GM12878 (cell line): ENCODE data around the gene AATF. TPM values are rescaled to one million over a fixed set of nuclear protein-coding genes. Genes with fewer than 3 reads are reported as not detected.

Source experiments
- ATAC-seq: fragments of 200-7000 bp; cut with Tn5 transposase; 3 replicates; pipeline ENCODE4 v1.9.1; 2020; ENCODE audit warnings: mild to moderate bottlenecking, moderate library complexity
- BruUV-seq: library from RNA; stranded (reverse); fragments of 400-500 nt; replicated peaks from 2 replicates; lab custom pipeline; 2021; lab: Mats Ljungman, UMichigan
- CTCF ChIA-PET: fragments of 300-600 bp; sonication (Branson Sonifier 250); formaldehyde crosslinking; extraction: SDS; loops from one replicate; lab custom pipeline; 2021; ENCODE audit warnings: inconsistent platforms; lab: Yijun Ruan, JAX
- POLR2A ChIA-PET: fragments of 350-600 bp; formaldehyde crosslinking; extraction: SDS; loops from one replicate; lab custom pipeline; 2021; ENCODE audit warnings: inconsistent platforms; lab: Charles Lee
- RAD21 ChIA-PET: fragments of 300-600 bp; sonication (Branson Sonifier 250); formaldehyde crosslinking; loops from one replicate; lab custom pipeline; 2023; ENCODE audit warnings: antibody characterized with exemption; ENCODE audit not compliant: unreplicated experiment; lab: Charles Lee
- SMC1A ChIA-PET: fragments of 300-600 bp; sonication (Branson Sonifier 250); formaldehyde crosslinking; loops from one replicate; lab custom pipeline; 2023; ENCODE audit not compliant: unreplicated experiment, uncharacterized antibody; lab: Charles Lee
- DNase-seq: peaks from one replicate; pipeline ENCODE4 v3.0.0-alpha.2; 2011; ENCODE audit warnings: low read depth, low spot score
- FAIRE-seq: peaks from 3 replicates; lab custom pipeline; 2011; peaks lifted over from hg19 to GRCh38; lab: Jason Lieb, UNC
- H2AFZ ChIP-seq: 2 replicates; pipeline ENCODE4 v1.6.0; 2011; ENCODE audit warnings: low read depth, low read length, control low read depth; ENCODE audit not compliant: control insufficient read depth
- H3K27ac ChIP-seq: 2 replicates; pipeline ENCODE4 v1.5.1; 2011; ENCODE audit warnings: control low read depth; ENCODE audit not compliant: control insufficient read depth, insufficient read depth
- H3K27me3 ChIP-seq, 2 experiments: replicated peaks in 1 of 2; 2 replicates each; pipeline versions ENCODE4 v1.6.0 to v1.6.1; 2011; ENCODE audit warnings: low read length in 1 of 2; ENCODE audit not compliant: control insufficient read depth in 2 of 2, insufficient read depth in 2 of 2
- H3K36me3 ChIP-seq, 2 experiments: 2 replicates each; pipeline ENCODE4 v1.5.1; 2011; ENCODE audit warnings: low read length in 1 of 2; ENCODE audit not compliant: control insufficient read depth in 2 of 2, insufficient read depth in 2 of 2
- H3K4me1 ChIP-seq: 2 replicates; pipeline ENCODE4 v1.6.1; 2011; ENCODE audit warnings: mild to moderate bottlenecking, low read length, moderate library complexity, mixed read lengths; ENCODE audit not compliant: control insufficient read depth, insufficient read depth
- H3K4me2 ChIP-seq: 2 replicates; pipeline ENCODE4 v1.6.0; 2011; ENCODE audit warnings: control low read depth; ENCODE audit not compliant: control insufficient read depth, insufficient read depth
- H3K4me3 ChIP-seq: fragments of 200-600 bp; sonication (generic); 2 replicates; pipeline ENCODE4 v1.5.1; 2016
- H3K79me2 ChIP-seq: 2 replicates; pipeline ENCODE4 v1.6.0; 2011; ENCODE audit warnings: low read length; ENCODE audit not compliant: control insufficient read depth, insufficient read depth
- H3K9ac ChIP-seq: 2 replicates; pipeline ENCODE4 v1.8.0; 2011; ENCODE audit warnings: low read length, control low read depth, mixed read lengths; ENCODE audit not compliant: control insufficient read depth, insufficient read depth
- H3K9me3 ChIP-seq: replicated peaks from 3 replicates; pipeline ENCODE4 v1.5.1; 2011; ENCODE audit warnings: mild to moderate bottlenecking, low read length; ENCODE audit not compliant: control insufficient read depth, insufficient read depth
- H4K20me1 ChIP-seq: 2 replicates; pipeline ENCODE4 v1.6.0; 2011; ENCODE audit not compliant: control insufficient read depth, insufficient read depth
- ATF3 ChIP-seq: IDR thresholded peaks from 2 replicates; pipeline ENCODE4 v1.6.1; 2011; ENCODE audit warnings: low read depth, mild to moderate bottlenecking, low read length, moderate library complexity, borderline replicate concordance; ENCODE audit errors: extremely low read depth
- CREM ChIP-seq: IDR thresholded peaks from 2 replicates; pipeline ENCODE4 v1.6.1; 2014; ENCODE audit warnings: antibody characterized with exemption, low read depth
- EGR1 ChIP-seq, 2 experiments: IDR thresholded peaks; 1 replicate in 1 of 2; 2 replicates in 1 of 2; pipeline ENCODE4 v1.6.1; 2011 to 2012; ENCODE audit warnings: low read depth in 2 of 2, low read length in 2 of 2, borderline replicate concordance in 1 of 2, mild to moderate bottlenecking in 1 of 2, moderate library complexity in 1 of 2
- FOS ChIP-seq: IDR thresholded peaks from 3 replicates; pipeline ENCODE4 v1.6.1; 2011; ENCODE audit warnings: borderline replicate concordance; ENCODE audit not compliant: insufficient read length; ENCODE audit errors: extremely low read depth
- HCFC1 ChIP-seq: fragments of 150-350 bp; IDR thresholded peaks from 2 replicates; pipeline ENCODE4 v1.6.1; 2014; ENCODE audit warnings: low read length
- IKZF1 ChIP-seq: fragments of 450-650 bp; conservative IDR thresholded peaks from 2 replicates; pipeline ENCODE4 v1.6.1; 2017; ENCODE audit warnings: antibody characterized with exemption, mild to moderate bottlenecking
- IRF5 ChIP-seq: fragments of 450-650 bp; IDR thresholded peaks from 2 replicates; pipeline ENCODE4 v1.6.1; 2017; ENCODE audit warnings: borderline replicate concordance
- MTA3 ChIP-seq: IDR thresholded peaks from 2 replicates; pipeline ENCODE4 v1.6.1; 2012; ENCODE audit warnings: low read length, inconsistent platforms, borderline replicate concordance
- NR2F1 ChIP-seq: fragments of 450-650 bp; conservative IDR thresholded peaks from 2 replicates; pipeline ENCODE4 v1.6.1; 2017; ENCODE audit warnings: mild to moderate bottlenecking
- POU2F2 ChIP-seq: IDR thresholded peaks from 3 replicates; pipeline ENCODE4 v1.6.1; 2011; ENCODE audit warnings: low read depth, mild to moderate bottlenecking, low read length, borderline replicate concordance
- RELB ChIP-seq: fragments of 450-650 bp; IDR thresholded peaks from 2 replicates; pipeline ENCODE4 v1.6.1; 2017; ENCODE audit warnings: low read depth, mild to moderate bottlenecking, moderate library complexity
- SMARCA5 ChIP-seq: fragments of 450-650 bp; IDR thresholded peaks from 2 replicates; pipeline ENCODE4 v1.6.1; 2017; ENCODE audit warnings: mild to moderate bottlenecking
- SPI1 ChIP-seq: IDR thresholded peaks from 2 replicates; pipeline ENCODE4 v1.6.1; 2011; ENCODE audit warnings: low read depth, mild to moderate bottlenecking, low read length, moderate library complexity, borderline replicate concordance; ENCODE audit not compliant: insufficient read depth
- STAT1 ChIP-seq: fragments of 450-650 bp; conservative IDR thresholded peaks from 2 replicates; pipeline ENCODE4 v1.6.1; 2014; ENCODE audit warnings: antibody characterized with exemption, mild to moderate bottlenecking
- SUPT20H ChIP-seq: IDR thresholded peaks from 2 replicates; pipeline ENCODE4 v1.6.1; 2011; ENCODE audit warnings: low read depth, mild to moderate bottlenecking, low read length, moderate library complexity, borderline replicate concordance; ENCODE audit not compliant: control insufficient read depth
- SUZ12 ChIP-seq: fragments of 200-600 bp; sonication (generic); IDR thresholded peaks from one replicate; pipeline ENCODE4 v1.6.1; 2018; ENCODE audit warnings: antibody characterized with exemption, mild to moderate bottlenecking; ENCODE audit not compliant: unreplicated experiment
- ZNF207 ChIP-seq: fragments of 450-650 bp; IDR thresholded peaks from 2 replicates; pipeline ENCODE4 v1.6.1; 2014; ENCODE audit warnings: antibody characterized with exemption, mild to moderate bottlenecking, borderline replicate concordance
- WGBS: methylation state at CpG from one replicate; pipeline ENCODE4 v1.1.6; 2016; ENCODE audit warnings: low lambda C conversion rate; ENCODE audit not compliant: insufficient replicate concordance, insufficient coverage; ENCODE audit errors: missing lambda C conversion rate; 5-methylcytosine and 5-hydroxymethylcytosine counted together
- in situ Hi-C: fragments of 300-500 bp; cut with MboI; formaldehyde crosslinking; loops from 9 replicates; pipeline ENCODE4 v1.14.3; 2018; ENCODE audit warnings: mixed read lengths
- intact Hi-C: fragments of 100-400 bp; cut with micrococcal nuclease; formaldehyde crosslinking; loops from one replicate; pipeline ENCODE4 v1.14.2; 2022; ENCODE audit not compliant: unreplicated experiment
- polyA plus RNA-seq, 11 experiments: library from polyadenylated mRNA; depleted of rRNA in 4 of 11; unstranded in 6 of 11; stranded (reverse) in 5 of 11; fragments of >200 nt; fragmentation: Nextera tagmentation in 4 of 11; fragmentation: Illumina TruSeq in 1 of 11; extraction: Ambion mirVana in 4 of 11; extraction: Trizol in 1 of 11; gene quantifications; 1 replicate in 1 of 11; 2 replicates in 10 of 11; pipeline versions ENCODE4 v1.2.1 to v1.2.3, GENCODE V29; 2011 to 2016; ENCODE audit warnings: inconsistent platforms in 2 of 11, missing spikeins in 2 of 11, low read depth in 1 of 11
- total RNA-seq, 4 experiments: library from RNA; depleted of rRNA in 3 of 4; stranded (reverse); fragments of >200 nt in 3 of 4; fragmentation: Illumina TruSeq in 1 of 4; extraction: Trizol in 1 of 4; gene quantifications; 2 replicates each; pipeline versions ENCODE4 v1.2.1 to v1.2.3, GENCODE V29; 2013 to 2021

The AATF gene
- total and polyA plus RNA-seq, 10 of the 15 experiments (the other 5 are each of a cell fraction or from before 2014, with no cell fraction given) = 36.8 to 110 (median 77.9) TPM

- TF ChIP-seq IRF5 (no peak), SMARCA5 (no peak), MTA3 (no peak), ZNF207 (no peak), SPI1 (no peak), IKZF1 (no peak)
Measured at GRCh38 chr17:36899250-36900159, 49.2 kb upstream of the AATF start (continued).

DNA sequence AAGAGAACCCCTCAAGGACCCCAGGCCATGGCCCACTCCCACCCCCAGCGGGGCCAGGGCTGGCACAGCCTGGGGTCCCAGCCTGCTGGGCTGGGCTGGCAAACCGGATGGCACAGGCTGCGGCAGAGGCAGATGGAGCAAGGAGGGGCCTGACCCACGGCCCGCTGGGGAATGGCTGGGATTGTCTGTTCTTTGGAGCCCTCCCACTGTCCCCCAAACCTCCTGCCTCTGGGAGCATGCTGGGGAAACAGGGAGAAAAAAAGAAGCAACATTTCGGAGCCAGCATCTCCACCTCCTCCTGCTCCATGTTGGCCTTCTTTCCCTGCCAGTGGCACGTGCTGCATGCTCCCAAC, 48.6 kb upstream of the AATF start:
- RAD21 ChIA-PET = no interaction called here
- FAIRE-seq (no peak), DNase-seq (no peak), ATAC-seq (no peak)
- H3K9ac ChIP-seq = no peak overlapping the region
- WGBS = 37% methylated on average over 7 of the region's 7 CpGs
- BruUV-seq = no TSS peak
- no peak overlapping the region for H3K4me3 ChIP-seq
- H3K4me2 ChIP-seq = no peak overlapping the region
- H3K27ac ChIP-seq = no peak overlapping the region
- no peaks in the 10 kb centered on the region; a peak in 1 of 4 replicates for H3K27me3 ChIP-seq
- no peaks in the 10 kb centered on the region for H3K4me1 ChIP-seq
- H4K20me1 ChIP-seq = no peaks in the 10 kb centered on the region
- intact Hi-C loops = no loop called here
- H2AFZ ChIP-seq = no peak overlapping the region
- H3K79me2 ChIP-seq = no peaks in the 10 kb centered on the region
- H3K36me3 ChIP-seq = no peaks in the 10 kb centered on the region
- SMC1A ChIA-PET = no interaction called here
- POLR2A ChIA-PET = no interaction called here
- no peaks in the 10 kb centered on the region for H3K9me3 ChIP-seq
- in situ Hi-C loops = no loop called here
- CTCF ChIA-PET = no interaction called here
- no peak for TF ChIP-seq RELB
- TF ChIP-seq SUPT20H = no peak
- no peak for TF ChIP-seq MTA3
- TF ChIP-seq EGR1 (IDR thresholded peaks at IDR 0.05; ENCODE audit: borderline replicate concordance in 1 of 2, low read depth in 2 of 2, low read length in 2 of 2) = no peak
- TF ChIP-seq HCFC1 = no peak
- TF ChIP-seq SUZ12 = no peak
- TF ChIP-seq FOS = no peak
- TF ChIP-seq STAT1 = no peak
- no peak for TF ChIP-seq POU2F2
- TF ChIP-seq CREM = no peak
- no peak for TF ChIP-seq NR2F1
- TF ChIP-seq ATF3 = no peak
